H1 (cell line): ENCODE data around the gene ABLIM1. TPM values are rescaled to one million over a fixed set of nuclear protein-coding genes. Genes with fewer than 3 reads are reported as not detected.

Experiments
- RBBP5 ChIP-seq: IDR thresholded peaks from 2 replicates; pipeline ENCODE4 v1.7.1; 2012; ENCODE audit warnings: low read depth, mild to moderate bottlenecking, inconsistent platforms, low read length, moderate library complexity, borderline replicate concordance
- polyA plus RNA-seq, 7 experiments: library from polyadenylated mRNA; depleted of rRNA in 3 of 7; stranded (reverse) in 5 of 7; unstranded in 2 of 7; fragments of >200 nt in 5 of 7; fragments of 200-250 nt in 2 of 7; gene quantifications; 1 replicate in 5 of 7; 2 replicates in 1 of 7; 4 replicates in 1 of 7; pipeline versions ENCODE4 v1.2.1 to v1.2.3, GENCODE V29; 2011 to 2013; ENCODE audit warnings: missing spikeins in 2 of 7, mixed read lengths in 2 of 7
- total RNA-seq: library from RNA; stranded (reverse); fragmentation: NEBNext Ultra II Directional; extraction: Animal tissue kit (Norgen Biotek cat#: 25700); gene quantifications from 2 replicates; pipeline ENCODE4 v1.2.1, GENCODE V29; 2021
- TF ChIP-seq, protein P1 (sequence below): fragments of 300-600 bp; sonication (generic); IDR thresholded peaks from 2 replicates; pipeline ENCODE4 v1.7.1; 2012; ENCODE audit warnings: low read length, moderate library complexity, mild to moderate bottlenecking, inconsistent platforms; ENCODE audit not compliant: insufficient replicate concordance
- TF ChIP-seq, protein P2 (sequence below): IDR thresholded peaks from 2 replicates; pipeline ENCODE4 v1.6.1; 2012; ENCODE audit warnings: inconsistent platforms

ABLIM1 gene
- total and polyA plus RNA-seq, 2 of the 8 experiments (the other 6 are each of a cell fraction or from before 2014, with no cell fraction given) = 51.2 to 51.7 TPM

DNA sequence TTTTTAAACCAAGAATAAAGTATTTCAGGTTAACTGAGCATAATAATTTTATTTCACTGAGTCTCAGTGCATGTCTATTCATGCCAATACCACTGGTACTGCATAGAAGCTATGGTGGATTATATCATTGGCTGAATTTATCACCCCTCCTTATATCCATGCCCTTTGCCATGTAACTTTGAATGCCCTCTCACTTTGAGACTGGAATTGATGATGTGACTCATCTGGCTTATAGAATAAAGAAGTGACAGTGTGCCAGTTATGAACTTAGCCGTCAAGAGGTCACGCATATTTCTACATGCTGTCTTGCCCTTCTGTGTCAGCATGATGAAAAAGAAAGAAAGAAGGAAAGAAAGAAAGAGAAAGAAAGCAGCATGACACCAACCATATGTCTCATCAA is 20.7 kb upstream of the ABLIM1 start (continued):
- TF ChIP-seq, protein P1, sequence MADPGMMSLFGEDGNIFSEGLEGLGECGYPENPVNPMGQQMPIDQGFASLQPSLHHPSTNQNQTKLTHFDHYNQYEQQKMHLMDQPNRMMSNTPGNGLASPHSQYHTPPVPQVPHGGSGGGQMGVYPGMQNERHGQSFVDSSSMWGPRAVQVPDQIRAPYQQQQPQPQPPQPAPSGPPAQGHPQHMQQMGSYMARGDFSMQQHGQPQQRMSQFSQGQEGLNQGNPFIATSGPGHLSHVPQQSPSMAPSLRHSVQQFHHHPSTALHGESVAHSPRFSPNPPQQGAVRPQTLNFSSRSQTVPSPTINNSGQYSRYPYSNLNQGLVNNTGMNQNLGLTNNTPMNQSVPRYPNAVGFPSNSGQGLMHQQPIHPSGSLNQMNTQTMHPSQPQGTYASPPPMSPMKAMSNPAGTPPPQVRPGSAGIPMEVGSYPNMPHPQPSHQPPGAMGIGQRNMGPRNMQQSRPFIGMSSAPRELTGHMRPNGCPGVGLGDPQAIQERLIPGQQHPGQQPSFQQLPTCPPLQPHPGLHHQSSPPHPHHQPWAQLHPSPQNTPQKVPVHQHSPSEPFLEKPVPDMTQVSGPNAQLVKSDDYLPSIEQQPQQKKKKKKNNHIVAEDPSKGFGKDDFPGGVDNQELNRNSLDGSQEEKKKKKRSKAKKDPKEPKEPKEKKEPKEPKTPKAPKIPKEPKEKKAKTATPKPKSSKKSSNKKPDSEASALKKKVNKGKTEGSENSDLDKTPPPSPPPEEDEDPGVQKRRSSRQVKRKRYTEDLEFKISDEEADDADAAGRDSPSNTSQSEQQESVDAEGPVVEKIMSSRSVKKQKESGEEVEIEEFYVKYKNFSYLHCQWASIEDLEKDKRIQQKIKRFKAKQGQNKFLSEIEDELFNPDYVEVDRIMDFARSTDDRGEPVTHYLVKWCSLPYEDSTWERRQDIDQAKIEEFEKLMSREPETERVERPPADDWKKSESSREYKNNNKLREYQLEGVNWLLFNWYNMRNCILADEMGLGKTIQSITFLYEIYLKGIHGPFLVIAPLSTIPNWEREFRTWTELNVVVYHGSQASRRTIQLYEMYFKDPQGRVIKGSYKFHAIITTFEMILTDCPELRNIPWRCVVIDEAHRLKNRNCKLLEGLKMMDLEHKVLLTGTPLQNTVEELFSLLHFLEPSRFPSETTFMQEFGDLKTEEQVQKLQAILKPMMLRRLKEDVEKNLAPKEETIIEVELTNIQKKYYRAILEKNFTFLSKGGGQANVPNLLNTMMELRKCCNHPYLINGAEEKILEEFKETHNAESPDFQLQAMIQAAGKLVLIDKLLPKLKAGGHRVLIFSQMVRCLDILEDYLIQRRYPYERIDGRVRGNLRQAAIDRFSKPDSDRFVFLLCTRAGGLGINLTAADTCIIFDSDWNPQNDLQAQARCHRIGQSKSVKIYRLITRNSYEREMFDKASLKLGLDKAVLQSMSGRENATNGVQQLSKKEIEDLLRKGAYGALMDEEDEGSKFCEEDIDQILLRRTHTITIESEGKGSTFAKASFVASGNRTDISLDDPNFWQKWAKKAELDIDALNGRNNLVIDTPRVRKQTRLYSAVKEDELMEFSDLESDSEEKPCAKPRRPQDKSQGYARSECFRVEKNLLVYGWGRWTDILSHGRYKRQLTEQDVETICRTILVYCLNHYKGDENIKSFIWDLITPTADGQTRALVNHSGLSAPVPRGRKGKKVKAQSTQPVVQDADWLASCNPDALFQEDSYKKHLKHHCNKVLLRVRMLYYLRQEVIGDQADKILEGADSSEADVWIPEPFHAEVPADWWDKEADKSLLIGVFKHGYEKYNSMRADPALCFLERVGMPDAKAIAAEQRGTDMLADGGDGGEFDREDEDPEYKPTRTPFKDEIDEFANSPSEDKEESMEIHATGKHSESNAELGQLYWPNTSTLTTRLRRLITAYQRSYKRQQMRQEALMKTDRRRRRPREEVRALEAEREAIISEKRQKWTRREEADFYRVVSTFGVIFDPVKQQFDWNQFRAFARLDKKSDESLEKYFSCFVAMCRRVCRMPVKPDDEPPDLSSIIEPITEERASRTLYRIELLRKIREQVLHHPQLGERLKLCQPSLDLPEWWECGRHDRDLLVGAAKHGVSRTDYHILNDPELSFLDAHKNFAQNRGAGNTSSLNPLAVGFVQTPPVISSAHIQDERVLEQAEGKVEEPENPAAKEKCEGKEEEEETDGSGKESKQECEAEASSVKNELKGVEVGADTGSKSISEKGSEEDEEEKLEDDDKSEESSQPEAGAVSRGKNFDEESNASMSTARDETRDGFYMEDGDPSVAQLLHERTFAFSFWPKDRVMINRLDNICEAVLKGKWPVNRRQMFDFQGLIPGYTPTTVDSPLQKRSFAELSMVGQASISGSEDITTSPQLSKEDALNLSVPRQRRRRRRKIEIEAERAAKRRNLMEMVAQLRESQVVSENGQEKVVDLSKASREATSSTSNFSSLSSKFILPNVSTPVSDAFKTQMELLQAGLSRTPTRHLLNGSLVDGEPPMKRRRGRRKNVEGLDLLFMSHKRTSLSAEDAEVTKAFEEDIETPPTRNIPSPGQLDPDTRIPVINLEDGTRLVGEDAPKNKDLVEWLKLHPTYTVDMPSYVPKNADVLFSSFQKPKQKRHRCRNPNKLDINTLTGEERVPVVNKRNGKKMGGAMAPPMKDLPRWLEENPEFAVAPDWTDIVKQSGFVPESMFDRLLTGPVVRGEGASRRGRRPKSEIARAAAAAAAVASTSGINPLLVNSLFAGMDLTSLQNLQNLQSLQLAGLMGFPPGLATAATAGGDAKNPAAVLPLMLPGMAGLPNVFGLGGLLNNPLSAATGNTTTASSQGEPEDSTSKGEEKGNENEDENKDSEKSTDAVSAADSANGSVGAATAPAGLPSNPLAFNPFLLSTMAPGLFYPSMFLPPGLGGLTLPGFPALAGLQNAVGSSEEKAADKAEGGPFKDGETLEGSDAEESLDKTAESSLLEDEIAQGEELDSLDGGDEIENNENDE = no peak
- TF ChIP-seq RBBP5 = no peak
- TF ChIP-seq, protein P2, sequence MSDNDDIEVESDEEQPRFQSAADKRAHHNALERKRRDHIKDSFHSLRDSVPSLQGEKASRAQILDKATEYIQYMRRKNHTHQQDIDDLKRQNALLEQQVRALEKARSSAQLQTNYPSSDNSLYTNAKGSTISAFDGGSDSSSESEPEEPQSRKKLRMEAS = no peak
